H9 (cell line): Measurements from ENCODE around the gene SLCO3A1. TPM values are rescaled to one million over a fixed set of nuclear protein-coding genes. Genes with fewer than 3 reads are reported as not detected.

Source experiments
- DNase-seq: peaks from one replicate; pipeline ENCODE4 v3.0.0-alpha.2; 2017
- H2AFZ ChIP-seq: one replicate; pipeline ENCODE4 v1.6.1; 2013; ENCODE audit warnings: mild to moderate bottlenecking, low read length, control low read depth, moderate library complexity
- H2AK5ac ChIP-seq: 2 replicates; pipeline ENCODE4 v1.6.1; 2013; ENCODE audit warnings: low read length, control low read depth, mixed read lengths; ENCODE audit not compliant: insufficient read length
- H2BK120ac ChIP-seq: one replicate; pipeline ENCODE4 v1.6.1; 2013; ENCODE audit warnings: low read depth, mild to moderate bottlenecking, low read length, control low read depth, inconsistent platforms; ENCODE audit not compliant: poor library complexity, severe bottlenecking
- H2BK12ac ChIP-seq: 2 replicates; pipeline ENCODE4 v1.6.1; 2013; ENCODE audit warnings: low read length, control low read depth, mixed read lengths, low read depth; ENCODE audit not compliant: insufficient read length
- H2BK15ac ChIP-seq: 2 replicates; pipeline ENCODE4 v1.6.1; 2013; ENCODE audit warnings: low read depth, low read length, control low read depth
- H2BK20ac ChIP-seq: one replicate; pipeline ENCODE4 v1.6.1; 2013; ENCODE audit warnings: low read depth, mild to moderate bottlenecking, low read length, control low read depth, inconsistent platforms; ENCODE audit not compliant: poor library complexity, severe bottlenecking
- H2BK5ac ChIP-seq: 2 replicates; pipeline ENCODE4 v1.6.1; 2013; ENCODE audit warnings: low read length, control low read depth, mixed read lengths; ENCODE audit not compliant: insufficient read length
- H3K14ac ChIP-seq: 2 replicates; pipeline ENCODE4 v1.6.1; 2013; ENCODE audit warnings: low read length, control low read depth; ENCODE audit not compliant: insufficient read depth
- H3K18ac ChIP-seq: 2 replicates; pipeline ENCODE4 v1.6.1; 2013; ENCODE audit warnings: low read depth, mild to moderate bottlenecking, mixed read lengths, low read length, control low read depth; ENCODE audit not compliant: insufficient read length
- H3K23ac ChIP-seq: 2 replicates; pipeline ENCODE4 v1.6.1; 2013; ENCODE audit warnings: low read length, control low read depth, mixed read lengths, low read depth; ENCODE audit not compliant: insufficient read length
- H3K23me2 ChIP-seq: 2 replicates; pipeline ENCODE4 v1.6.1; 2013; ENCODE audit warnings: low read depth, mild to moderate bottlenecking, mixed read lengths, low read length, control low read depth; ENCODE audit not compliant: insufficient read length, poor library complexity, severe bottlenecking
- H3K27ac ChIP-seq: 2 replicates; pipeline ENCODE4 v1.5.1; 2013; ENCODE audit warnings: low read length, control low read depth, mixed read lengths, low read depth; ENCODE audit not compliant: insufficient read length
- H3K27me3 ChIP-seq: 2 replicates; pipeline ENCODE4 v1.6.1; 2013; ENCODE audit warnings: low read length, control low read depth, inconsistent platforms; ENCODE audit not compliant: insufficient read depth
- H3K4ac ChIP-seq: 2 replicates; pipeline ENCODE4 v1.6.1; 2013; ENCODE audit warnings: low read depth, mild to moderate bottlenecking, control low read depth, inconsistent platforms, low read length, moderate library complexity
- H3K4me1 ChIP-seq: 2 replicates; pipeline ENCODE4 v1.6.1; 2013; ENCODE audit warnings: low read length, control low read depth, inconsistent platforms; ENCODE audit not compliant: insufficient read depth
- H3K4me2 ChIP-seq: 2 replicates; pipeline ENCODE4 v1.6.1; 2013; ENCODE audit warnings: low read length, control low read depth, mixed read lengths; ENCODE audit not compliant: insufficient read length, insufficient read depth
- H3K56ac ChIP-seq: 2 replicates; pipeline ENCODE4 v1.6.1; 2013; ENCODE audit warnings: low read depth, mild to moderate bottlenecking, mixed read lengths, low read length, control low read depth; ENCODE audit not compliant: insufficient read length
- H3K79me1 ChIP-seq: 2 replicates; pipeline ENCODE4 v1.6.1; 2013; ENCODE audit warnings: low read depth, mild to moderate bottlenecking, moderate library complexity, low read length, control low read depth, inconsistent platforms; ENCODE audit not compliant: insufficient read depth, poor library complexity, severe bottlenecking
- H3K79me2 ChIP-seq: 2 replicates; pipeline ENCODE4 v1.6.1; 2013; ENCODE audit warnings: low read length, control low read depth, inconsistent platforms; ENCODE audit not compliant: insufficient read depth
- H3K9ac ChIP-seq: 2 replicates; pipeline ENCODE4 v1.6.1; 2013; ENCODE audit warnings: low read length, control low read depth, mixed read lengths; ENCODE audit not compliant: insufficient read length; ENCODE audit errors: extremely low read depth
- H3K9me3 ChIP-seq: one replicate; pipeline ENCODE4 v1.6.1; 2013; ENCODE audit warnings: low read depth, low read length, inconsistent platforms; ENCODE audit not compliant: control insufficient read depth
- H3T11ph ChIP-seq: one replicate; pipeline ENCODE4 v1.6.1; 2013; ENCODE audit warnings: mild to moderate bottlenecking, low read length, control low read depth, inconsistent platforms
- H4K20me1 ChIP-seq: one replicate; pipeline ENCODE4 v1.6.1; 2013; ENCODE audit not compliant: control insufficient read depth, insufficient read length, insufficient read depth
- H4K5ac ChIP-seq: 2 replicates; pipeline ENCODE4 v1.6.1; 2013; ENCODE audit warnings: low read depth, mild to moderate bottlenecking, mixed read lengths, low read length, control low read depth; ENCODE audit not compliant: insufficient read length
- H4K8ac ChIP-seq: replicated peaks from 2 replicates; pipeline ENCODE4 v1.6.1; 2013; ENCODE audit warnings: low read length, control low read depth, mixed read lengths, low read depth; ENCODE audit not compliant: insufficient read length
- H4K91ac ChIP-seq: 2 replicates; pipeline ENCODE4 v1.6.1; 2013; ENCODE audit warnings: low read depth, mild to moderate bottlenecking, moderate library complexity, mixed read lengths, low read length, control low read depth; ENCODE audit not compliant: insufficient read length
- H3K27ac Mint-ChIP-seq, 3 experiments: 2 replicates in 2 of 3; 3 replicates in 1 of 3; pipeline ENCODE4 v1.8.0; 2020 to 2021; ENCODE audit warnings: mixed read lengths in 3 of 3, mild to moderate bottlenecking in 1 of 3, moderate library complexity in 1 of 3
- H3K27me3 Mint-ChIP-seq: 2 replicates; pipeline ENCODE4 v1.8.0; 2021; ENCODE audit warnings: low read depth, mild to moderate bottlenecking, moderate library complexity, mixed read lengths
- H3K36me3 Mint-ChIP-seq, 3 experiments: 2 replicates in 2 of 3; 3 replicates in 1 of 3; pipeline ENCODE4 v1.8.0; 2020 to 2021; ENCODE audit warnings: low read depth in 3 of 3, mixed read lengths in 3 of 3; ENCODE audit not compliant: insufficient read depth in 1 of 3
- H3K4me1 Mint-ChIP-seq, 2 experiments: 2 replicates each; pipeline ENCODE4 v1.8.0; 2020; ENCODE audit warnings: mixed read lengths in 2 of 2
- H3K4me3 Mint-ChIP-seq, 2 experiments: 2 replicates in 1 of 2; 3 replicates in 1 of 2; pipeline ENCODE4 v1.8.0; 2020 to 2021; ENCODE audit warnings: mild to moderate bottlenecking in 2 of 2, mixed read lengths in 2 of 2, moderate library complexity in 1 of 2
- H3K9me3 Mint-ChIP-seq, 2 experiments: 2 replicates in 1 of 2; 3 replicates in 1 of 2; pipeline ENCODE4 v1.8.0; 2020; ENCODE audit warnings: mild to moderate bottlenecking in 2 of 2, mixed read lengths in 2 of 2, moderate library complexity in 1 of 2
- total RNA-seq: library from RNA; stranded (reverse); gene quantifications from 2 replicates; pipeline ENCODE4 v1.2.1, GENCODE V29; 2021
- TF ChIP-seq, protein P1 (sequence below): fragments of 200-600 bp; sonication (generic); conservative IDR thresholded peaks from 3 replicates; pipeline ENCODE4 v1.8.0; 2021; ENCODE audit warnings: antibody characterized with exemption, mild to moderate bottlenecking

The SLCO3A1 gene
- total RNA-seq, 1 experiment from 2014 or later: 9.4 TPM

DNA sequence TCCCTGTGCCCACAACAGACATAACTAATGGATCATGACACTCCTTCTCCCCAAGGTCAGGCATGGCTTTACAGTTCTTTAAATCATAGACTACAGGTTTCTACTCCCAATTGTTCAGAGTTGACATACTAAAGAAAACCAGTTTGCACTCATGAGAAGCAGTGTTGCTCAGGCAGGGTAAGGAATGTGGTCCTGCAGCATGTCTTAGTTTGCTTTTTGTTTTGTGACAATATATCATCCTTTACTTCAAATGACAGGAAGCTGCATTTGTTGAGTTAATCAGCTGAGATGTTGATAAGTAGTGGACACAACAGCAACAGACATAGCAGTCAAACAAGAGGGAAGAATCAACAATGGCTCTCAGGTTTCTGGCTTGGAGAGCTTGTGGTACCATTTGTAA lies 267.5 kb downstream of the SLCO3A1 start:
- H2AK5ac ChIP-seq: no peak overlapping the region
- H3K4ac ChIP-seq: no peak overlapping the region
- H3K9ac ChIP-seq: no peak overlapping the region
- no peak overlapping the region for H3K56ac ChIP-seq
- H4K8ac ChIP-seq: no peak overlapping the region
- H4K5ac ChIP-seq: no peak overlapping the region
- Mint-ChIP-seq H3K27ac (no peak overlapping the region; a peak in 1 of 7 replicates), H3K36me3 (peaks cover 22 to 24% (median 23%) of the 10 kb centered on the region in 3 experiments), H3K9me3 (peaks cover 7 to 16% of the 10 kb centered on the region in 2 experiments; a peak in 4 of 5 replicates), H3K4me3 (no peak overlapping the region), H3K27me3 (no peaks in the 10 kb centered on the region; the same call in 1 of the 2 replicates), H3K4me1 (peaks cover 63 to 68% of the 10 kb centered on the region in 2 experiments)
- no peaks in the 10 kb centered on the region for H3K79me1 ChIP-seq
- no peak overlapping the region for H3K4me2 ChIP-seq
- peaks cover 11% of the 10 kb centered on the region for H3K4me1 ChIP-seq
- H2AFZ ChIP-seq: no peak overlapping the region
- H4K20me1 ChIP-seq: no peaks in the 10 kb centered on the region
- no peak for DNase-seq
- H2BK20ac ChIP-seq: no peak overlapping the region
- H2BK5ac ChIP-seq: no peak overlapping the region
- no peak overlapping the region for H3K18ac ChIP-seq
- H3K23me2 ChIP-seq: no peaks in the 10 kb centered on the region
- H2BK12ac ChIP-seq: no peak overlapping the region
- H3K27ac ChIP-seq: no peak overlapping the region
- H3K23ac ChIP-seq: no peak overlapping the region
- no peak overlapping the region for H3T11ph ChIP-seq
- H2BK120ac ChIP-seq: no peak overlapping the region
- TF ChIP-seq, protein P1, sequence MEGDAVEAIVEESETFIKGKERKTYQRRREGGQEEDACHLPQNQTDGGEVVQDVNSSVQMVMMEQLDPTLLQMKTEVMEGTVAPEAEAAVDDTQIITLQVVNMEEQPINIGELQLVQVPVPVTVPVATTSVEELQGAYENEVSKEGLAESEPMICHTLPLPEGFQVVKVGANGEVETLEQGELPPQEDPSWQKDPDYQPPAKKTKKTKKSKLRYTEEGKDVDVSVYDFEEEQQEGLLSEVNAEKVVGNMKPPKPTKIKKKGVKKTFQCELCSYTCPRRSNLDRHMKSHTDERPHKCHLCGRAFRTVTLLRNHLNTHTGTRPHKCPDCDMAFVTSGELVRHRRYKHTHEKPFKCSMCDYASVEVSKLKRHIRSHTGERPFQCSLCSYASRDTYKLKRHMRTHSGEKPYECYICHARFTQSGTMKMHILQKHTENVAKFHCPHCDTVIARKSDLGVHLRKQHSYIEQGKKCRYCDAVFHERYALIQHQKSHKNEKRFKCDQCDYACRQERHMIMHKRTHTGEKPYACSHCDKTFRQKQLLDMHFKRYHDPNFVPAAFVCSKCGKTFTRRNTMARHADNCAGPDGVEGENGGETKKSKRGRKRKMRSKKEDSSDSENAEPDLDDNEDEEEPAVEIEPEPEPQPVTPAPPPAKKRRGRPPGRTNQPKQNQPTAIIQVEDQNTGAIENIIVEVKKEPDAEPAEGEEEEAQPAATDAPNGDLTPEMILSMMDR: no peak
- H3K14ac ChIP-seq: no peak overlapping the region
- H4K91ac ChIP-seq: no peak overlapping the region
- H3K27me3 ChIP-seq: no peaks in the 10 kb centered on the region
- no peaks in the 10 kb centered on the region for H3K9me3 ChIP-seq
- no peaks in the 10 kb centered on the region for H3K79me2 ChIP-seq
- no peak overlapping the region for H2BK15ac ChIP-seq
